Stimulated activated CD4-positive, alpha-beta T cell treated with anti-CD3 and anti-CD28 coated beads, Interleukin-1b, Interleukin-23, amount 100 ng/mL, for 1 hour (primary cell): ENCODE data around the gene KCTD2.
"Not testable (repeated sequence)": the region's sequence is repeated elsewhere in the genome, so short reads cannot be mapped to it uniquely, and the experiment has no call there.

Source experiments
- DNase-seq, 2 donors: peaks; one replicate each; pipeline ENCODE4 v3.0.0-alpha.2; 2020; ENCODE audit warnings: low read depth in 2 of 2

Gene KCTD2, protein sequence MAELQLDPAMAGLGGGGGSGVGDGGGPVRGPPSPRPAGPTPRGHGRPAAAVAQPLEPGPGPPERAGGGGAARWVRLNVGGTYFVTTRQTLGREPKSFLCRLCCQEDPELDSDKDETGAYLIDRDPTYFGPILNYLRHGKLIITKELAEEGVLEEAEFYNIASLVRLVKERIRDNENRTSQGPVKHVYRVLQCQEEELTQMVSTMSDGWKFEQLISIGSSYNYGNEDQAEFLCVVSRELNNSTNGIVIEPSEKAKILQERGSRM

DNA sequence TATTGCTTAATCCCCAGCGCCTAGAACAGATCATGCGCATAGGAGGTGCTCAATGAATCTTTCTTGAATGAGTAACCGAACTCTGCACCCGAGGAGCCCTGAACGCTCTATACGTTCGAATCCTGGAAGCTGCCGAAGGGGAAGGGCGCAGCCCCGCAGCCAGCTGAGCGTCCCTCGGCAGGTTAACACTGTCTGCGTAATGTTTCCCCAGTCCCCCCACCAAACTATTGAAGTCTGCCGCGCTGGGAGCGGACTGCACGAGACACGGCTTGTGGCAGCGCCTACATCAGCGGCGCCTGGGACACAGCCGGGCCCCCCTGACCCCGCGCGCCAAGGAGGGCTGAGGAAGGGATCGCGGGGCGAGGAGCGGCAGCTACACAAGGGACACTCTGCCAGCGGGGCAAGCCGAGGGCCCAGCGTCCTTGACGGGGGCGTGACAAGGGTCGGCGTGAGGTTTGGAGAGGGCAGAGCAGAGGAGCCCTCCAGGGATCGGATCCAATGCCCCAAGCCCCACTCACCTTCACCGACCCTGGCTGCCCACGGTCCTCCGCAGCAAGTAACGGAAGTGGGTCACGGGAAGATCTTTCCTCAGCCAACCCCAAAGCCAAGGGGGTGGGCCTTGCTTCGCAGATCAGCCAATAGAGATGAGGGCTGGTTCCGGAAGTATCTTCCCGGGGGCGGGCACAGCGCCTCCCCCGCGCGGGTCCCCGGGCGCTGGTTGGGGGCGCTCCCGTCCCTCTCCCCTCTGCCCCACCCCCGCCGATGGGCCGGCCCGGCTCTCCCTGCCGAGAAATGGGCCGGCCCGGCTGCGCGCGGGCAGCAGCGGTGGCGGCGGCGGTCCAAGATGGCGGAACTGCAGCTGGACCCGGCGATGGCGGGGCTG is at the start of gene KCTD2, which contains the start of gene ATP5PD:
Gene KCTD2, plus strand, starts transcription at position 819 of the 883 bp plus-strand sequence. Its CDS starts 26 bp downstream, at position 845.
Gene ATP5PD, minus strand, starts transcription at position 563 of the 883 bp plus-strand sequence. CDS start 4,319 bp downstream, outside the sequence.
- DNase-seq = peak; percentile 85 to 89

DNA sequence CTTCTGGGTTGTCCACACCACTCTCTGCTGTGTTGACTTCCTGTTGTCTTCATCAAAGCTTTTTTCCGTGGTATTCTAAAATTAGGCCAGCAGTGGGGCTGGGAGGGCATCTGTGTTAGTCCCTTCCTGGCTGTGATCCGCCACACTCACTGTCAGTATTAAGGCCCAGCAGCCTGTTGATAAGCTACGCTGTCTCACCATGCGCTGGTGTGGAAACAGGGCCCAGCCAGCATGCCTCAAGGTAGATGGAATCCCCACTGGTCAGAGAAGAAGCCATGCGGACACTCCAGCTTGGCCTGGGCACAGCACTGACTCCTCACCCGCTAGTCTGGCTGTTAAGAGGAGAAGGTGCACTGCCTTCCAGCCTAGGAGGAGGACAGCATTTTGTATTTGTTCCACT is 48.2 kb upstream of the KCTD2 start:
- no peak for DNase-seq

DNA sequence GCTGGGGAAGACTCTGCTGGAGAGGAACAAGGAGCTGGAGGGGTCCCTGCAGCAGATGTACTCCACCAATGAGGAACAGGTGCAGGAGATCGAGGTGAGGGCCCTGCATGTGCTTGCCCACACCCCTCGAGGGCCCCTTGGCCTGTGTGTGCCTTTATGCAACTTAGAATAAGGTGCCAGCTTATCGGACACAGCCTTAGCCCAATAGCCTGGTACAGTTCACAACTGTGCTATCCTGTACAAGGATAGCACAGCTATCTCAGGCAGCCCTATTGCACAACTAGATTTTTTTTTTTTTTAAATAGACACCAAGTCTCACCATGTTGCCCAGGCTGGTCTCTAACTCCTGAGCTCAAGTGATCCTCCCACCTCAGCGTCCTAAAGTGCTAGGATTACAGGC is 47.5 kb upstream of the KCTD2 start:
- no peak for DNase-seq

DNA sequence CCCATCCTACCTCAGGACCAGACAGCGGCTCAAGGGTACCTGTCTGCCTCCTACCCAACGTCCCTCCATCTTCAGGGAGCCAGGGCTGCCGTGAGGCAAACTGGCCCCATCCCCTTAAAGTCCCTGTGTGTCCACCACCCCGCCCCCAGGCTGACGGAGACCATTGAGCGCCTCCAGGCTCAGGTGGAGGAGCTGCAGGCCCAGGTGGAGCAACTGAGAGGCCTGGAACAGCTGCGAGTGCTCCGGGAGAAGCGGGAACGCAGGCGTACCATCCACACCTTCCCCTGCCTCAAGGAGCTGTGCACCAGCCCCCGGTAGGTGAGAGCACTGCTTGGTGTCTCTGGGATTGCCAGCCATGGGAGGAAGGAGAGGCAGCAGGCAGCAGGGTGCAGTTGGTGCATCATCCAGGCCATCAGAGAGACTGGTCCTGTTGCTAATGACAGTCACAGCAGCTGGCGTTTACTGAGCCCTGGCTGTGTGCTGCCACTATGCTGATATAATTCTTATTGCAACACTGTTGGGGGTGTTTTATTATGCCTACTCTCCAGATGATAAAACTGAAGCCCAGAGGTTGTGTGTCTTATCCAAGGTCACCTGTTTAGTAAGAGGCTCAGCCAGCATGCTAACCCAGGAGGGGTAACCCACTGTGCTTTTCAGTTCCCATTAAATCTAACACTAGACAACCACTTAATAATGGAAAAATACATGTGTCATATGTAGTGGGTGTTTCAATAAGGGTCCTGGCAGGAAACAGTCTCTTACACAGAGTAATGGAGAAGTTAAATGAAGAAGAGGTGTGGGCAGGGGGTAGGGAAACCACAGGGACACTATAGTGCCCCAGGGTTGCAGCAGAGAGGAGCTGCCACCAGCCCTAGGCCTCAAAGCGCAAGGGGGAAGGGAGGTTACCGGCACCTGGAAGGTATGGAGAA is 44.8 kb upstream of the KCTD2 start:
- no peak for DNase-seq

DNA sequence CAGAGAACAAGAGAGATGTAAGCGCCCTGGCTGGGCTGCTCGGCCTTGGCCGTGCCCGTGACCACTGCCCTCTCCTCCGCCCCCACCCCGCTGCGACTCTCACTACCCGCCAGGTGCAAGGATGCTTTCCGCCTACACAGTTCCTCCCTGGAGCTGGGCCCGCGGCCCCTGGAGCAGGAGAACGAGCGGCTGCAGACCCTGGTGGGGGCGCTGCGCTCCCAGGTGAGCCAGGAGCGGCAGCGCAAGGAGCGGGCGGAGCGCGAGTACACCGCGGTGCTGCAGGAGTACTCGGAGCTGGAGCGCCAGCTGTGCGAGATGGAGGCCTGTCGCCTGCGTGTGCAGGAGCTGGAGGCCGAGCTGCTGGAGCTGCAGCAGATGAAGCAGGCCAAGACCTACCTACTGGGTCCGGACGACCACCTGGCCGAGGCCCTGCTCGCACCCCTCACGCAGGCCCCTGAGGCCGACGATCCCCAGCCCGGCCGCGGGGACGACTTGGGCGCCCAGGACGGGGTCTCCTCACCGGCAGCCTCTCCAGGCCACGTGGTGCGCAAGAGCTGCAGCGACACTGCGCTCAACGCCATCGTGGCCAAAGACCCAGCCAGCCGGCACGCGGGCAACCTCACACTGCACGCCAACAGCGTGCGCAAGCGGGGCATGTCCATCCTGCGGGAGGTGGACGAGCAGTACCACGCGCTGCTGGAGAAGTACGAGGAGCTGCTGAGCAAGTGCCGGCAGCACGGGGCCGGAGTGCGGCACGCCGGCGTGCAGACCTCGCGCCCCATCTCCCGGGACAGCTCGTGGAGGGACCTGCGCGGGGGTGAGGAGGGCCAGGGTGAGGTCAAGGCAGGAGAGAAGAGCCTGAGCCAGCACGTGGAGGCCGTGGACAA is 43.7 kb upstream of the KCTD2 start:
- DNase-seq = no peak

DNA sequence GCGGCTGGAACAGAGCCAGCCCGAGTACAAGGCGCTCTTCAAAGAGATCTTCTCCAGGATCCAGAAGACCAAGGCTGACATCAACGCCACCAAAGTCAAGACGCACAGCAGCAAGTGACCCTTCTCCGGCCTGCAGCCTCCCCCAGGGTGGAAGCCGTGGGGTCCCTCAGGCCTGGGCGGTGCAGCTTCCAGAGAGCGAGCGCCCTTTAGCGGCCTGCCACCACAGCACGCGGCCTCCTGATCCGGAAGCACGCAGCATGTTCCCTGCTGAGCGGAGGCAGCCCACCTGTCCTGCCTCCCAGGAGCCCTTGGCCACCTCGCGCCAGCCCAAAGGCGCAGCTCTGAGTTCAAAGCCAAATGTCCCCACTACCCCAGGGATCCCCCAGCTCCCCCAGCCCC is 43.1 kb upstream of the KCTD2 start:
- DNase-seq = no peak

DNA sequence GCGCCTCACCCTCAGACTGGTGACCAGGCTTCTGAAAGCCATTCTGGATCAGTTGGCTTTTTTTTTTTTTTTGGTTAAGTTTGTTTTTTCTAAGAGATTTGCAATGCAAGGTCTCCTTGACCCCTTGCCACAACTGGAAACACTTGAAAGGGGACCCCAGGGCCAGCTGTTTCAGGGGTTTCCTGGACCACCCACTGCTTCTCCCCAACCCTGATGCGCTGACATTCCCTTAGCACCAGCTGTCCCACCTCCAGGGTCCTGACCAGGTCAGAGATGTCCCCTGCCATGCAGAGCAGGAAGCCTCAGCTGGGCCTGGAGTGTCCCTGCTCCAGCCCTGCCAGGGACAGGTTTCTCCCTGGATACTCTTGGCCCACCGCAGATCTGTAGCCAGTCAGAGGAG is 42.7 kb upstream of the KCTD2 start:
- no peak for DNase-seq

DNA sequence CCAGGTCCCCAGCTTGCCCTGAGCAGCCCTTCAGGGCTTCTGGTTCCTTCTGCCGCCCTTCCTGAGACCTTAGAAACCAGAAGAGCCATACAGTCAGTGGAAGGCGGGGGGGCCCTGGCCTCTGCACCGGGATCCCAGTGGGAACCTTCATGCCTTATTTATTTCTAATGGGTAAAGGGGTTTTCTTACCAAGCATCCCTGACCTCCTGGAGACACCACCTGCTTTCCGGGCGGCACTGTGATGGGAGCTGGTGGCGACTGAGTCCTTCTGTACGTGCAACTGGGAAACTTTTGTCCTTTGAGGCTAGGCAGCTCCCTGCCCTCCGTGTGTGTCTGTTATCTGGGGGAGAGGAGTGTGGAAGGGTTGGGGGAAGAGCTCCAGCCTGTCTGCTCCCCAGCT is 41.7 kb upstream of the KCTD2 start:
- no peak for DNase-seq

DNA sequence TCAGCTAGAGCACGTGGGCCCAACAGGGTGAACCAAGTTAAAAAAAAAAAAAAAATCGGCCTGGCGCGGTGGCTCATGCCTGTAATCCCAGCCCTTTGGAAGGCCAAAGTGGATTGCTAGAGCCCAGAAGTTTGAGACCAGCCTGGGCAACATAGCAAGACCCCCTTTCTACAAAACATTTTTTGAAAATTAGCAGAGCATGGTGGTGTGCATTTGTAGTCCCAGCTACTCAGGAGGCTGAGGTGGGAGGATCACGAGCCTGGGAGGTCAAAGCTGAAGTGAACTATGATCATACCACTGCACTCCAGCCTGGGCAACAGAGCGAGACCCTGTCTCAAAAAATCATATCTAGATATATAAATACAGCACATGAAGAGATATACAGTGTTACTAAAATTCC is 40.9 kb upstream of the KCTD2 start:
- not testable (repeated sequence) for DNase-seq

DNA sequence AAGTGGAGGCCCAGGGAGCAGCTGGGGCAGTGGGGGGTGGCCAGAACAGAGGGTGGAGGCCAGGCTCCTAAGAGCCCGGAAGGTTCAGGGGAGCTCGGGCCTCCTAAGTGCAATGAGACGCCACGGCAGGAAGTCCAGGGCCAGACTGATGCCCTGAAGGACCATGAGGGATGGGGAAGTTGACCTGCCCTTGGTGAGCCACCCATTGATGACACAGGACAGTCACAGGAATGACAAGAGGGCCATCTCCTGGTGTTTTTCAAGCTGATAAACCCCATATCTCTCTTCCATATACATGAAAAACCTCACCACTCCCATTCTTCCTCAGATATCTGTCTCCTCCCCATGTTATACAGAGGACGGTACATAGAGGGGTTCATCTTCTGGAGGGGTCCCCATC is 40.4 kb upstream of the KCTD2 start:
- DNase-seq = no peak

DNA sequence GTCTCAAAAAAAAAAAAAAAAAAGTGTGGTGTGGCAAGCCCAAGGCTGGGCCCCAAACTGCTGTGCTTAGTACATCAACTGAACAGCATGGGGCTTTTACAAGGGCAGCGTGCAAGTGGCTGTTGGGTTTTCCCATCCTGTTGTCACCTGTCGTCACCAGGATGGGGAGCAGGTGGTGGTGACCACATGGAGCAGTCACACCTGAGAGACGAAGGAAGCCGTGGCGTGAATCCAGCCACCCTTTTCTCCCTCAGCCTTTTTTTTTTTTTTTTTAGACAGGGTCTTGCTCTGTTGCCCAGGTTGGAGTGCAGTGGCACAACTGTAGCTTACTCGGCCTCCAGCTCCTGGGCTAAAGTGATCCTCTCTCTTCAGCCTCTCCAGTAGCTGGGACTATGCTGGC is 38.7 kb upstream of the KCTD2 start:
- DNase-seq = no peak

DNA sequence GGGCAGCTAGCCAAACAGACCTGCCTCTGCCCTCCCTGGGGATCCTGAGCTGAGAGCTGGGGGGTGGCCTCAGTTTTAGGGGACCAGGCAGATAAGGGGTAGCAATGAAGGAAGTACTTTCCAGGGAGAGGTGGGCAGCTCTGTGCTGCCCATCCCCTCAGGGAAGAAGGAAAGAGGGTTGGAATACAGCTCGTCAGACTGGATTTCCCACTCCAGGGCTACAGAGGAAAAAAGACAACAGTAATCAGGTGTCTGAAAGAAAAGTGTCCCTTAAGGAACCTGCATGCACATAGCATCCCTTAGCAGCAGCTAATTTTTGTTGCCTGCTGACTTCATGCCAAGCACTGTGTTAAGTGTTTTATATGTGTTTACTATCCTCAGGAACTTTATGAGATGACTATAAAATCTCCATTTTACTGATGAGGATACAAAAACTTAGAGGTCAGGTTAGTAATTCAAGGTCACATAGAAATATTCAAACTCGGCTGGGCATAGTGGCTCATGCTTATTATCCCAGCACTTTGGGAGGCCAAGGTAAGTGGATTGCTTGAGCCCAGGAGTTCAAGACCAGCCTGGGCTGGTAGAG is 37.8 kb upstream of the KCTD2 start:
- no peak for DNase-seq

DNA sequence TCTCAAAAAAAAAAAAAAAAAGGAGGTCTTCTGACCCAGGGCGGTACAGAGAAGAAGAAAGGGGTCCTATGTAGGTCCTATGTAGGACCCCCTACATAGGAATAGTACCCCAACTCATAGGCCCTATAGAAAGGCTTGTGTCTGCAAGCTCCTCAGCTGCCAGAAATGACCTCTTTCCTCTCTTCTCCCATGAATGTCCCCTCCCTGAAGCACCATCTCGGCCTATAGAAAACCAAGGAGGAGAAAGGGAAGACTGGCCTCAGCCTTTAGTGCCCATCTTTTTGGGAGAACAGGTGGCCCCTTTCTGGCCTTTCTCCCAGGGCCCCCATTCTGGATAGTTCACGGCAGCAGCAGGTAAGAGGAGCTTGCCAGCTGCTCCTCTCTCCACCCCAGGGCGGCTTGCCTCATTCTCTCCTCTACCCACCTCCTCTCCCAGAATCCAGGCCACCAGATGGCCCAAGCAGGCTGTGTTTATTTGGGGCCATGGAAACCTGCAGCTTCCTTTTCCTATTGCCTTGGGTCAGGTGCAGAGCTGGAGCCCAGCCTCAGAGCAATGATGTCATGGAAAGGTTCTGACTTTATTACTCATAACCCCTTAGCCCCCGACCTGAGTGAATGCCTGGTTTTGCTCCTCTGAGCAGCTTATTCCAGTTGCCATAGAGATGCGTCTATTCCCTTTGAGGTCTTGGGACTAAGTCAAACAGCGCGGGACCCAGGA is 36.2 kb upstream of the KCTD2 start:
- DNase-seq = no peak

DNA sequence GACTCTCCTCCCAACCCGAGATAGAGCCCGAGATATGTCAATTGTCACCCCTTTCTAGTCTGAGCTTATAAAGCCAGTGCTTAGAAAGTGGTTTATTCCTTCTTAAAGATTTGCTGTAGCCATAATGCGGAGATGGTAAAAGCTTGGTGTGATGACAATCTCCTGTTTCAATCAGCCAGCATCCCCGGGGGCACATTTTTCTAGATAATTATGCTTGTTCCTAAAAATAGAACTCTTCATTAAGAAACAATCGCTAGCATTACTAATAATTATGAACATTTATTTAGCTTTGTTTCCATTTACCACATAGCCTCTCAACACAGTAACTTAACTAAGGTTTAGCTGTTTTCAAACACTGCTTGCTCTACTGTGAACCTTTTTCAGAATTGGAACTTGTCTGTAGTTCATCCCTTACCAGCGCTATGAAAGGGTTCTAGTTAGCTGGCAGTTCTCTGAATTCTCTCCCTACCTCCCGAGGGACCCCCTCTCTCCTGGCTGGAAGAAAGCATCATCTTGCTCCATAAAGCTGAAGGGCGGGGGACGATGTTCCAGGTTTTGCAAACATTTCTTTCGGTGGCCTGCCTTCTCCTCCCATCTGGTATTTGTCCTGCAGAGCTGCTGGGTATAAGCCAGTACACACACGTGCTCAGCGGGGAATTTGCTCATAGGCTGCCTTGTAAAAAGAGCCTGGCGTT is 35.5 kb upstream of the KCTD2 start:
- DNase-seq = no peak

DNA sequence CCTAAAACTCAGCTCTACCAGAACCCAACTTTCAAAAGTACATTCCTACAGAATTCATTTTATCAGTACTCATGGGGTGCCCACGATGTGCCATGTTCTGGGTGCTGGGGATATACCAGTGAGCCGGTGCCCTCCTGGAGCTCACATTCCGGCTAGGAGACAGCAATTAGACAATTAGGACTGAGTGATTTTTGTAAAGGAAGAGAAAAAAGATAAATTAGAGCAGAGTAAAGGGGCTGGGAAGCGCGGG is 35.0 kb upstream of the KCTD2 start:
- no peak for DNase-seq

DNA sequence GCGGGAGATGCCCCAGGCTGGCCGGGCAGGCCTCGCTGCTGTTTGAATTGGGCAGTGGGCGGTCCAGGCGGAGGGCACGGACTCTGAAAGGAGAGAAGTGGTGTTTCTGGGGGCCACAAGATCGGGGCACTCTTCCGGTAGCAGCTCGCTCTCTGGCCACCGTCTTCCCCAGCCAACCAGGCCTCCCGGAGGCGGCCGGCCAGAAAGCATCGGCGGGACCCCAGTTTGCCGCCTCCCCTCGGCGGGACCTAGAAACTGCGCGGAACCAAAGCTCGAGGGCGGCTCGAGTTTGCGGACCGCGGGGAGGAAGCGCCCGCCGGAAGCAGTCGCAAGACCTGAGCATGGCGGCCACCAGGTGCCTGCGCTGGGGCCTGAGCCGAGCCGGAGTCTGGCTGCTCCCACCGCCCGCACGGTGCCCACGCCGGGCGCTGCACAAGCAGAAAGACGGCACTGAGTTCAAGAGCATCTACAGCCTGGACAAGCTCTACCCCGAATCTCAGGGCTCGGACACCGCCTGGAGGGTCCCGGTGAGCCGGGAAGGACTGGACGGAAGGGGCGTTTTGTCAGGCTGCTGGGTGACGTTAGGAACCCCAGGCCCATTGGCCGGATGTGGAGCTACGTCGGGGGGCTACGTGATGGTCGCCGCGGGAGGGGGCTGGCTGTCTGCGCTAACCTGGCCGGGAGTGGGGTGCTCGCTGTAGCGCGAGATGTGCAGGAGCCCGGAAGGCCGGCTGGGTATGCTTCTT is 34.5 kb upstream of the KCTD2 start, which contains the start of gene MRPL58:
Gene MRPL58, plus strand, starts transcription at position 325 of the 746 bp plus-strand sequence. Its CDS starts 17 bp downstream, at position 342.
- peak; percentile 45 to 58 for DNase-seq

DNA sequence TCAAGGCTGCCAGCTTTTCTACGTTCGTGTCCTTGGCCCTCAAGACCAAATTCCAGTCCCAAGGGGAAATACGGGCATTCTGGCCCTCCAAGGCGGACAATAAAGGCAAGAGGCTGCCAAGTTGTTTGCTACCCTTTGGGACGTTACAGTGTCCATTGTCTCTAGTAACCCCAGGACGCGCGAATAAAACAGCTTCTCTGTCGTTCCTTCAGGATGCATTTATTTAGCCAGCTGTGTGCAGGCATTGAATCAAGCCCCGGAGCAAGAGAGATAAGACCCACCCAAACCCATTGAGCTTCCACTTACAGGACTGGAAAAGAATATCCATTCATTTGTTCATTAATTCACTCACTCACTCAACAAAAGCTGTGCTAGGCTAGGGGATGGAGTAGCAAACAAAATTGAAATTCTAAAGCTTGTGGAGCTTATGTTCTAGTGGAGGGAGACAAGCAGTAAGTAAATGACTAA is 33.9 kb upstream of the KCTD2 start:
- DNase-seq = no peak

DNA sequence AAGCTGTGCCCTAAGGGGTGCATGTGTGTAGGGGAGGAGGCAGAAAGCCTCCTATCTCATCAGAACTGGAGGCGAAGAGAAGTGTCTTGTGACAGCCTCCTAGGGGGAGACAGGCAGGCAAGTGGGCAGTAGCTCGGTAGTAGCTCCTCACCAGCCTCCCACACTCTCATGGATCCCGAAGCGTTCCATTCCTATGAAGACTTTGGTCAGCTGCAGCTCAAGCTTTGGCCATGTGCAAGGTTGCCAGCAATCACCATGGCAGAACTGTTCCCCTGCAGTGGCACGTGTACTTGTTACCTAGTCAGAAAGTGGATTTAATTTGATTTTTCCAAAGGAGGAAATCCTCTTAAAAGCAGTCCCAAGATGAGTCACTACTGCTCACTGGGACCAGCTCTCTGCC is 27.9 kb upstream of the KCTD2 start:
- DNase-seq = no peak

DNA sequence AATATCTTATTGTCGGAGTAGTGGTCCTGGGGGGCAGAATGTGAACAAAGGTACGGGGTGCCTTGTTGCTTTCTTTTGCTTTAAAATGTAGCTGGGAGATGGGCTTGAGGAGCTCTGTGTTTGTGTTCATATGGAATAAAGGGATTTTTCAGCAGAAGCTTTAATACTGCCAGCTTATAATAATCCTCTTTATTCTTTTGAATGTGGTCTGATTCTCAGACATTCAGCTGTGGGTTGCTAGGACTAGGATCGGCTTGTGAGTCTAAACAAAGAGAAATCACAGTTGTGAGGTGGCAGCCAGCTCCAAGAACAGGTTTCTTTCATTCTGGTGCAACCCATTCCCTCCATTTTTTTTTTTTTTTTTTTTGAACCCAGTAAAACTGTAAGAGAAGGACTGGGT is 27.3 kb upstream of the KCTD2 start:
- no peak for DNase-seq
